Activated T-helper 1 cell treated with anti-CD3 and anti-CD28 coated beads, Interleukin-12 subunit alpha, Interleukin-12 subunit beta, Interleukin-2, Interleukin-4 antibody, amounts not matched to agents 30 ng/mL and 10 ng/mL and 1 ng/mL, durations not matched to agents 14 hours and 24 hours and 36 hours (primary cell): ENCODE results near the gene LECT2. TPM values are rescaled to one million over a fixed set of nuclear protein-coding genes. Genes with fewer than 3 reads are reported as not detected.

ENCODE experiments used
- DNase-seq: peaks from one replicate; pipeline ENCODE4 v3.0.0; 2021; ENCODE audit warnings: low spot score
- H3K27ac Mint-ChIP-seq: one replicate; pipeline ENCODE4 v1.8.0; 2021; ENCODE audit warnings: mild to moderate bottlenecking, mixed read lengths
- H3K27me3 Mint-ChIP-seq: one replicate; pipeline ENCODE4 v1.8.0; 2022; ENCODE audit warnings: mild to moderate bottlenecking, moderate library complexity, mixed read lengths; ENCODE audit not compliant: insufficient read depth
- H3K36me3 Mint-ChIP-seq: one replicate; pipeline ENCODE4 v1.8.0; 2021; ENCODE audit warnings: low read depth, mixed read lengths
- H3K4me1 Mint-ChIP-seq: one replicate; pipeline ENCODE4 v1.8.0; 2021; ENCODE audit warnings: low read depth, mixed read lengths
- H3K4me3 Mint-ChIP-seq: one replicate; pipeline ENCODE4 v1.8.0; 2021; ENCODE audit warnings: mild to moderate bottlenecking, moderate library complexity, mixed read lengths
- H3K9me3 Mint-ChIP-seq: one replicate; pipeline ENCODE4 v1.8.0; 2021; ENCODE audit warnings: mixed read lengths
- intact Hi-C: fragments of 100-400 bp; cut with micrococcal nuclease; formaldehyde crosslinking; loops from one replicate; pipeline ENCODE4 v1.15.1; 2024
- total RNA-seq: library from RNA; stranded (reverse); gene quantifications from 2 replicates; pipeline ENCODE4 v1.2.3, GENCODE V29; 2022

The LECT2 gene
- total RNA-seq, 1 donor from 2014 or later, result not detected

GRCh38 chr5:135944967-135945560 lies 9.7 kb downstream of the LECT2 start:
- Mint-ChIP-seq H3K36me3 (no peaks in the 10 kb centered on the region), H3K9me3 (no peaks in the 10 kb centered on the region), H3K27me3 (peaks cover 9% of the 10 kb centered on the region), H3K4me3 (no peak overlapping the region), H3K27ac (no peak overlapping the region), H3K4me1 (no peaks in the 10 kb centered on the region)
- no peak for DNase-seq
- intact Hi-C loops, result loop anchor here (1.0 to 5.0 kb wide), 4 partner anchors 117 to 267 kb away; no protein-coding TSS in a partner anchor

GRCh38 chr5:135944564-135944963 lies 10.2 kb downstream of the LECT2 start:
- no peak overlapping the region for H3K27ac Mint-ChIP-seq
- no peak for DNase-seq
- no peaks in the 10 kb centered on the region for H3K36me3 Mint-ChIP-seq
- no peaks in the 10 kb centered on the region for H3K4me1 Mint-ChIP-seq
- H3K9me3 Mint-ChIP-seq, result no peaks in the 10 kb centered on the region
- intact Hi-C loops, result no loop called here
- H3K4me3 Mint-ChIP-seq, result no peak overlapping the region
- peaks cover 9% of the 10 kb centered on the region for H3K27me3 Mint-ChIP-seq

GRCh38 chr5:135942202-135942771 lies 12.5 kb downstream of the LECT2 start:
- no peak for DNase-seq
- peaks cover 18% of the 10 kb centered on the region for H3K27me3 Mint-ChIP-seq
- no peak overlapping the region for H3K27ac Mint-ChIP-seq
- no peaks in the 10 kb centered on the region for H3K36me3 Mint-ChIP-seq
- intact Hi-C loops, result no loop called here
- no peak overlapping the region for H3K4me3 Mint-ChIP-seq
- H3K4me1 Mint-ChIP-seq, result no peaks in the 10 kb centered on the region
- no peaks in the 10 kb centered on the region for H3K9me3 Mint-ChIP-seq

GRCh38 chr5:135941711-135942110 lies 13.1 kb downstream of the LECT2 start:
- DNase-seq, result no peak
- intact Hi-C loops, result no loop called here
- no peaks in the 10 kb centered on the region for H3K9me3 Mint-ChIP-seq

DNA sequence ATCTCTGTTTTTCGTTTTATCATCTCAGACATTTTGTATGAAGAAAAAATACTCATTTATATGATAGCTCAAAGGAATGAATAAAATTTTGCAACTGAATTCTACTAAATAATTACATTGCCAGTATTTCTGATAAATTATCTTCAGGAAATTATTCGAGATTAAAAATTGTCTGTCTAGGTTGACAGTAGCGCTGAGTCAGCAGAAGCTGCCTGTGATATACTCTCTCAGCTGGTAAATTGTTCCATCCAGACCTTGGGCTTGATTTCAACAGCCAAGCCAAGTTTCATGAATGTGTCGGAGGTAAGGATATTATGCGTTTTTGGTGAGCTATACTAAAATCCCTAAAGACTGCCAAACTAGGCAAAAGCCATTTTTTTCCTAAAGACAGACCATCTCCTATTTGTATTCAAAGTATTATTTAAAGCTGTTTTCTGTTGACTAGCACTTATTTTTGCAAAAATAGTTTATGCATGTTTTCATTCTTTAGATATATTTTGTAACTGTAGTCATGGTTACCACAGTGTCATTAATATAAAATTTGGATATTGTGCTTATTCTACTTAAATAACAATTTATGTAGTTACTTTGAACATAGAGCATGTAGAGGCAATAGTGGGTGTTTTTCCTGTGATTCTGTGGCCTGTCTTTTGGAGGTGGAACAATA lies 17.4 kb downstream of the LECT2 start:
- no peak overlapping the region for H3K27ac Mint-ChIP-seq
- no peaks in the 10 kb centered on the region for H3K9me3 Mint-ChIP-seq
- no peak for DNase-seq
- intact Hi-C loops, result no loop called here
- H3K36me3 Mint-ChIP-seq, result no peaks in the 10 kb centered on the region
- H3K4me1 Mint-ChIP-seq, result no peaks in the 10 kb centered on the region
- H3K4me3 Mint-ChIP-seq, result no peak overlapping the region
- peaks cover 14% of the 10 kb centered on the region for H3K27me3 Mint-ChIP-seq

More at GRCh38 chr5:135941711-135942110, 13.1 kb downstream of the LECT2 start:
- H3K27me3 Mint-ChIP-seq, result peaks cover 18% of the 10 kb centered on the region
- no peaks in the 10 kb centered on the region for H3K4me1 Mint-ChIP-seq
- no peak overlapping the region for H3K27ac Mint-ChIP-seq
- no peak overlapping the region for H3K4me3 Mint-ChIP-seq
- H3K36me3 Mint-ChIP-seq, result no peaks in the 10 kb centered on the region

DNA sequence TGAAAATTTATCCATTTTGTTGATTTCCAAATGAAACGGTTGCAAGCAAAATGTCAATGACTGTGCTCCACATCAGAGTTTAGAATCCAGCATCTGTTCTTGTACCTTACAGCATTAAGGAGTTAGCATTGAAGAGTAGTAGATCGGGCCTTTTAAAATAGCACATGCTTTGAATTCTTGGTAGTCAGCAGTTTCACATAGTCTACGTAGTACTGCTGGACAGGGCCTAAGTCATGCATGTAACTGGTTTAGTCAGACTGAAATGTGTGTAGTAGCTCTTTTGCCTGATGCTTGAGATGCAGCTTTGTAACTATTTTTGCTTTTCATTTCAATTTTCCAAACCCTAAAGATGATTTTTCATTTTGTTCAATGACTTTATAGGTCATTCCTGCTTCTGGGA lies 19.8 kb downstream of the LECT2 start:
- Mint-ChIP-seq H3K27ac (no peak overlapping the region), H3K4me3 (no peak overlapping the region), H3K4me1 (no peaks in the 10 kb centered on the region), H3K9me3 (no peaks in the 10 kb centered on the region), H3K27me3 (peaks cover 28% of the 10 kb centered on the region), H3K36me3 (no peaks in the 10 kb centered on the region)
- no peak for DNase-seq
- intact Hi-C loops, result no loop called here

DNA sequence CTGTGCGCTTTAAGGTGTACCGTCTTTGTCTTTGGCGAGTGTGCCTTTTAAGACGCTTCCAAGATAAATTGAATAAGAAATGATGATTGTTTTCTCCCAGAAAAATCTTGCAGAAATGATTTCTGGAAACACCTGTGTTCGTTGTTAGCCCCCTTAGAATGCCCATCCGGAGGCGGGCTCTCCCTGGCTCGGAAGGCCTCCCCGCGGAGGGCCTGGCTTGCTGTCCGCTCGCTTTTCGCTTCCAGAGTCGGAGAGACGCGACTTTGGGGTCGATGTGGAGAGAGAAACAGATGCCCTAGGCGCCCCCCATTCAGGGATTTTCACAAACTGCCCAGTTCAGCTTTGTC lies 23.9 kb downstream of the LECT2 start:
- Mint-ChIP-seq H3K36me3 (no peaks in the 10 kb centered on the region), H3K9me3 (no peaks in the 10 kb centered on the region), H3K4me1 (no peaks in the 10 kb centered on the region), H3K27me3 (peaks cover 37% of the 10 kb centered on the region), H3K27ac (no peak overlapping the region), H3K4me3 (no peak overlapping the region)
- no peak for DNase-seq
- intact Hi-C loops, result no loop called here

GRCh38 chr5:135930029-135930948 lies 24.5 kb downstream of the LECT2 start:
- H3K9me3 Mint-ChIP-seq, result no peaks in the 10 kb centered on the region
- peaks cover 33% of the 10 kb centered on the region for H3K27me3 Mint-ChIP-seq
- intact Hi-C loops, result no loop called here
- H3K27ac Mint-ChIP-seq, result no peak overlapping the region
- no peak for DNase-seq
- H3K4me1 Mint-ChIP-seq, result no peaks in the 10 kb centered on the region
- no peaks in the 10 kb centered on the region for H3K36me3 Mint-ChIP-seq
- no peak overlapping the region for H3K4me3 Mint-ChIP-seq

DNA sequence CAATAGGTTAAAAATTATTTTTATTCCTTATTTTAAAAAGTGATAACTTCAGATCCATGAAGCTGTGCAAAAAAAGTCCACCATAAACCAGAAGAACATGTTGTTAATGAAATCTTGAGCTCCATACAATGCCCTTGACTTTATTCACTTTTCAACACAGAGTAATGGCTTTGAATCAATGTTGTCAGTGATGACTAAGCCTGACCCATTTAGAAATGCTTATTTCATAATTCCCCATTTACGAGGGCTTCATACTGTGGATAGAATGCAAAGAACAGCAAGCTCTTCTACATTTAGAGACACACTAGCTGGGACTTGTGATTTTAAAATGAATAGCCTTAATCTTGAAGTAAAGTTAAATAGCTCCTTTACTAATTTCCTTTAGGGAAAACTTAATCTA lies 33.4 kb downstream of the LECT2 start:
- DNase-seq, result no peak
- H3K27ac Mint-ChIP-seq, result no peak overlapping the region
- peaks cover 22% of the 10 kb centered on the region for H3K27me3 Mint-ChIP-seq
- no peaks in the 10 kb centered on the region for H3K9me3 Mint-ChIP-seq
- intact Hi-C loops, result no loop called here
- no peak overlapping the region for H3K4me3 Mint-ChIP-seq
- no peaks in the 10 kb centered on the region for H3K4me1 Mint-ChIP-seq
- H3K36me3 Mint-ChIP-seq, result no peaks in the 10 kb centered on the region

DNA sequence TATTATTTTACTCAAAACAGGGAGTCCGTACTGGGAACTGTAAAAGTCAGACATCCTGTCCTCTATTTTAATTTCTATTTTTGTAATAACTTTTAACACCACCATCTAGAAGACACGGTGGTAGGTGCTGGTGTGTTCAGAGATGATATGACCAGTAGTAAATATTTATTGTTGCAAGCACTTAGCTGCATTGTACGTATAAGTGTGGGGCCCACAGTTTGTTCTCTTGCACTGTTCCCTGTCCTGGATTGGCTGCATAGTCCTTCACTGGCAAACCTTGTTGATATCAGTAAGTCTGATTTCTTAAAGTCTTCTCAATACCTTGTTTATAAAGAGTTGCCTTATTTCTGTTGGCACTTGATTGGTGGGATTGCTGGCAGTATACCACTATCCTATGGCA lies 34.6 kb downstream of the LECT2 start:
- Mint-ChIP-seq H3K4me3 (no peak overlapping the region), H3K27me3 (peaks cover 26% of the 10 kb centered on the region), H3K36me3 (no peaks in the 10 kb centered on the region), H3K9me3 (no peaks in the 10 kb centered on the region), H3K4me1 (no peaks in the 10 kb centered on the region), H3K27ac (no peak overlapping the region)
- DNase-seq, result no peak
- intact Hi-C loops, result no loop called here

- Mint-ChIP-seq H3K27me3 (peaks cover 17% of the 10 kb centered on the region), H3K36me3 (no peaks in the 10 kb centered on the region), H3K4me1 (no peaks in the 10 kb centered on the region), H3K9me3 (no peaks in the 10 kb centered on the region), H3K27ac (no peak overlapping the region), H3K4me3 (no peak overlapping the region)
- no peak for DNase-seq
- intact Hi-C loops, result no loop called here
Observed at GRCh38 chr5:135916638-135917263, 38.0 kb downstream of the LECT2 start.

GRCh38 chr5:135915466-135916001 lies 39.2 kb downstream of the LECT2 start:
- no peaks in the 10 kb centered on the region for H3K36me3 Mint-ChIP-seq
- no peaks in the 10 kb centered on the region for H3K4me1 Mint-ChIP-seq
- H3K4me3 Mint-ChIP-seq, result no peak overlapping the region
- no peak overlapping the region for H3K27ac Mint-ChIP-seq
- DNase-seq, result no peak
- no peaks in the 10 kb centered on the region for H3K9me3 Mint-ChIP-seq
- intact Hi-C loops, result no loop called here
- peaks cover 17% of the 10 kb centered on the region for H3K27me3 Mint-ChIP-seq
